Neutrophil (primary cell): ENCODE measurements around the gene ABCF2.

ENCODE experiments used
- H3K27ac ChIP-seq: fragments of 200-600 bp; sonication (generic); 2 replicates; pipeline ENCODE4 v1.5.1; 2016; ENCODE audit warnings: mild to moderate bottlenecking, moderate library complexity
- H3K27me3 ChIP-seq: fragments of 200-600 bp; sonication (generic); 2 replicates; pipeline ENCODE4 v1.6.0; 2016; ENCODE audit warnings: mild to moderate bottlenecking
- H3K36me3 ChIP-seq: fragments of 200-600 bp; sonication (generic); 2 replicates; pipeline ENCODE4 v1.5.1; 2017
- H3K4me1 ChIP-seq, 2 experiments: fragments of 200-600 bp in 1 of 2; sonication (generic) in 1 of 2; 1 replicate in 1 of 2; 2 replicates in 1 of 2; pipeline versions ENCODE4 v1.5.1 to v1.6.1; 2013 to 2016; ENCODE audit warnings: low read depth in 1 of 2, low read length in 1 of 2, mild to moderate bottlenecking in 1 of 2, moderate library complexity in 1 of 2; ENCODE audit not compliant: control insufficient read depth in 1 of 2, insufficient read depth in 1 of 2
- H3K4me3 ChIP-seq, 2 experiments: fragments of 200-600 bp in 1 of 2; sonication (generic) in 1 of 2; 1 replicate in 1 of 2; 2 replicates in 1 of 2; pipeline ENCODE4 v1.5.1; 2013 to 2016; ENCODE audit warnings: low read depth in 1 of 2, low read length in 1 of 2, mild to moderate bottlenecking in 1 of 2, moderate library complexity in 1 of 2
- H3K9me3 ChIP-seq: fragments of 200-600 bp; sonication (generic); 2 replicates; pipeline ENCODE4 v1.5.1; 2016
- TF ChIP-seq, protein P1 (sequence below): fragments of 200-600 bp; sonication (generic); IDR thresholded peaks from 2 replicates; pipeline ENCODE4 v1.5.1; 2016; ENCODE audit warnings: antibody characterized with exemption

Gene ABCF2

DNA sequence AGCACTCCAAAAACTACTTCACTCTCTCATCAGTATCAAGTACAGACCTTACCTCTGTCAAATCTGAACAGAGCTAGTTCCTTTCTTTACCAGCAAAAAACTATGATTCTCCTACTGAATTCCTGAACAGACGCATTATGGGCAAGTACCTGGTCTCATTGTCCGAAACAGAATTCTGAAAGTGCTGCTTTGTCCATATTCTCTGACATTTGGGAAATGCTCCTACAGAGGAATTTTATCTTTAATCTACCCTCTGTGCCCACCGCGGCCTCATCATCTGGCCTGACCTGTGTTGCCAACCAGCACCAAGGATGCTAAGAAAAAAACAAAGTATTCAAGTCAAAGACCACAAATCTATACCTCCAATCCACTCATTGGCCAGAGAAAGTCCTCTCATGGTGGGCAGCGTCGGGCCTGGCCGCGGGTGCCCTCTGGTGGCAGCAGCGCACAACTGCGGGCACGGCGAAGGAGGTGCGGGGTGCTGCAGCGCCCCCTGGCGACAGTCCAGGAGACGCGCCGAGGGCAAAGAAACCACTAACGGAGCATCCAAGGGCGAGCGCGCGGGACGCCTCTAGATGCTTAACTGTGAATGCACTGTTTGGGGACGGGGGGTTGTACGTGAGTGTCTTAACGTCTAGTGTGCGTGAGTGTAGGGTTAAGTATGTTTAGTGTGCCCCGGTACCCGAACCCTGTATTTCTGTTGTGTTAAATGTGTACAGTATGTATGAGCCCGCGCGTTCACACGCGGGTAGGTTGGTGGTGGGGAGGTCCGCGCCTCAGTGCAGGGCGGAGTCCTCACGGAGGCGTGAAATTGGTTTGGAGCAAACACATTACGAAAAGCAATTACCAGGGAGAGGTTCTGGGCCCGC, 54.5 kb downstream of the ABCF2 start:
- no peaks in the 10 kb centered on the region for H3K9me3 ChIP-seq
- H3K36me3 ChIP-seq = no peaks in the 10 kb centered on the region
- H3K4me1 ChIP-seq = peaks cover 0 to 8% of the 10 kb centered on the region in 2 experiments
- TF ChIP-seq, protein P1, sequence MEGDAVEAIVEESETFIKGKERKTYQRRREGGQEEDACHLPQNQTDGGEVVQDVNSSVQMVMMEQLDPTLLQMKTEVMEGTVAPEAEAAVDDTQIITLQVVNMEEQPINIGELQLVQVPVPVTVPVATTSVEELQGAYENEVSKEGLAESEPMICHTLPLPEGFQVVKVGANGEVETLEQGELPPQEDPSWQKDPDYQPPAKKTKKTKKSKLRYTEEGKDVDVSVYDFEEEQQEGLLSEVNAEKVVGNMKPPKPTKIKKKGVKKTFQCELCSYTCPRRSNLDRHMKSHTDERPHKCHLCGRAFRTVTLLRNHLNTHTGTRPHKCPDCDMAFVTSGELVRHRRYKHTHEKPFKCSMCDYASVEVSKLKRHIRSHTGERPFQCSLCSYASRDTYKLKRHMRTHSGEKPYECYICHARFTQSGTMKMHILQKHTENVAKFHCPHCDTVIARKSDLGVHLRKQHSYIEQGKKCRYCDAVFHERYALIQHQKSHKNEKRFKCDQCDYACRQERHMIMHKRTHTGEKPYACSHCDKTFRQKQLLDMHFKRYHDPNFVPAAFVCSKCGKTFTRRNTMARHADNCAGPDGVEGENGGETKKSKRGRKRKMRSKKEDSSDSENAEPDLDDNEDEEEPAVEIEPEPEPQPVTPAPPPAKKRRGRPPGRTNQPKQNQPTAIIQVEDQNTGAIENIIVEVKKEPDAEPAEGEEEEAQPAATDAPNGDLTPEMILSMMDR = peak; percentile 100
- H3K4me3 ChIP-seq = no peak overlapping the region
- H3K27me3 ChIP-seq = peaks cover 99% of the 10 kb centered on the region
- no peak overlapping the region for H3K27ac ChIP-seq

DNA sequence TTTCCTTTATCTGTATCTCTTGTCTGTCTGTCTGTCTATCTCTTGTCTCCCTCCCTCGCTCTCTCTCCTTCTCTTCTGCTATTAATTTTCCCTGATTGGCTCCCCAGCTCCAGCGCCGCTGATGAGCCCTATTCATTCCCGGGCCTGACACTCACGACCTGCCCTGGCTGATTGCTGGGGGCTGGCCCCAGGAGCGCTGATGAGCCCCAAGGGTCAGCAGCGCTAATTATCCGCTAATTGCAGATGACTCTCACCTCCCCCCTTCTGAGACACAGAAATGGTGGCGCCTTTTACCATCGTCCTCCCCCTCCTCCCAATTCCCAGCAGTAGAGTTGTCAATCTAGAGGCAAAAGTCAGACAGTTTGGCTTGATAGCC, 58.2 kb downstream of the ABCF2 start:
- peaks cover 0 to 15% of the 10 kb centered on the region in 2 experiments for H3K4me1 ChIP-seq
- peaks cover 100% of the 10 kb centered on the region for H3K27me3 ChIP-seq
- H3K4me3 ChIP-seq = no peak overlapping the region
- H3K9me3 ChIP-seq = no peaks in the 10 kb centered on the region
- TF ChIP-seq, protein P1 = no peak
- no peak overlapping the region for H3K27ac ChIP-seq
- no peaks in the 10 kb centered on the region for H3K36me3 ChIP-seq

DNA sequence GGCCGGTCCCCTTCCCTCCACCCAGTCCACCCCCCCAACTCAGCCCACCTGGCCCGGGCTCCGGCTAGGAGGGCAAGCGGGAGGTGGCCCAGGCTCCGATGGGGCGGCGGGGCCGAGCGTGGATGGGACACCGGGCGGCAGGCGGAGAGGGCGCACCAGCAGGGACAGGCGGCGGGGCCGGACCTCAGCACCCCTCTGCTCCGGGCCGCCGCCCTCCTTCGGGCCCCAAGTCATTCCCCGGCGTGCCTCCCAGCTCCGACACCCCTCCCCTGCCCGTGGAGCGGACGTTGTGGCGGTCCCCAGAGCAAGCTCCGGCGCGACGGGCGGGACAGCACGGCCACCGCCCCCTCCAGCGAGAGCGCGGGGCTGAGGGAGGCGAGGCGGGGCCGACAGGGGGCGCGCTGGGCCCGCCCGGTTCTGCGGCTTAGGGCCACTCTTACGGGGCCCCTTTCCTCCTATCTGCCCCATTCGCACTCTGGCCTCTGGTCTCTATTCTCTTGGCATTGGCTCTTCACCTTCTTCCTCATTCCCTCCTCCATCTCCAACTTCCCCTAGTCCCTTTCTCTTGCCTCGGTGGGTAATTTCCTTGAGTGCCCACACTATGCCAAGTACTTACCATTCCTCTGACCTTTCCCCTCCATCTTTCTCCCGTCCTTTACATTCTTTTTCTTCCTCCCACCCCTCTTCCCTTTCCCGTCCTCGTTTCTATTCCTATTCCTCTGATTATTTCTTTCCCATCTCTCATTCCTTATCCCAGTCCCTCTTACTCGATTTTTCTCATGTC, 58.8 kb downstream of the ABCF2 start:
- TF ChIP-seq, protein P1 = no peak

DNA sequence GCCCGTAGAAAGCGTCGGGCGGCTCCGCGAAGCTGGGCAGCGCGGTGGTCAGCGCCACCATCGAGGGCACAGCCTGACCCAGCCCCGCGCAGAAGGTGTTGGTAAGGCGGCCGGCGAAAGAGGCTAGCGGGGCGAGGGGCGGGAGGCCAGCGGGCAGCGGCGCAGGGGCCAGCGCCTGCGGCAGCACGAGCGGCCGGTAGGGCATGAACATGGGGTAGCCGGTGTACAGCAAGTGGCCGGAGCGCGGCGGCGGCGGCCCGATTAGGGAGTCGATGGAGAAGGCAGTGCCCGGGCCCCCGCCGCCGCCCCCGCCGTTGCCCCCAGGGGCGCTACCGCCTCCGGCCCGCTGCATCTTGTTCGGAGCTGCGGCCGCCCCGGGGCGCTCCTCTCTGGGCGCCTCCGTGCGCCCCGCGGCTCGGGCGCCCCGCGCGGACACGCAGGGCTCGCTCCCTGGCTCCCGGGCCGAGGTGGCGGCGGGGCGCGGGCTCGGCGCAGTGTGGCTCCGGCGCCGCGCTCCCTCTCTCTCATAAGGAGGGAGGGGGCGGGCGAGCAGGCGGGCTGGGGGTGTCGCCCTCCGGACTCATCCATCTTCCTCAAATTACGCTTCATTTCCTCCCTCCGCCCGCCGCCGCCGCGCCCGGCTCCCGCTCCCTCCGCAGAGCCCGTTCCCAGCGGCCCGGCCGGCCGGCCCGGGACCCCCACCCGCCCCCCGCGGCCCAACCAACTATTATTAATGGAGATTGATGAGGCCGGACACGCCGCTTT, 59.6 kb downstream of the ABCF2 start, which contains the start of gene GBX1:
Gene GBX1, minus strand, starts transcription at position 498 of the 765 bp plus-strand sequence. Its CDS starts 146 bp downstream, at position 352.
- Histone ChIP-seq H3K4me3 (peak within 1 kb of the TSS in 1 of 2 experiments; percentile 32), H3K4me1 (peaks cover 0 to 15% of the 10 kb centered on the region in 2 experiments), H3K36me3 (no peaks in the 10 kb centered on the region), H3K9me3 (no peaks in the 10 kb centered on the region), H3K27ac (no peak within 1 kb of the TSS), H3K27me3 (peaks cover 100% of the 10 kb centered on the region)
- TF ChIP-seq, protein P1 = no peak

More for the DNA sequence above, 58.8 kb downstream of the ABCF2 start:
- Histone ChIP-seq H3K4me3 (no peak overlapping the region), H3K27ac (no peak overlapping the region), H3K4me1 (peaks cover 0 to 15% of the 10 kb centered on the region in 2 experiments), H3K36me3 (no peaks in the 10 kb centered on the region), H3K27me3 (peaks cover 100% of the 10 kb centered on the region), H3K9me3 (no peaks in the 10 kb centered on the region)

DNA sequence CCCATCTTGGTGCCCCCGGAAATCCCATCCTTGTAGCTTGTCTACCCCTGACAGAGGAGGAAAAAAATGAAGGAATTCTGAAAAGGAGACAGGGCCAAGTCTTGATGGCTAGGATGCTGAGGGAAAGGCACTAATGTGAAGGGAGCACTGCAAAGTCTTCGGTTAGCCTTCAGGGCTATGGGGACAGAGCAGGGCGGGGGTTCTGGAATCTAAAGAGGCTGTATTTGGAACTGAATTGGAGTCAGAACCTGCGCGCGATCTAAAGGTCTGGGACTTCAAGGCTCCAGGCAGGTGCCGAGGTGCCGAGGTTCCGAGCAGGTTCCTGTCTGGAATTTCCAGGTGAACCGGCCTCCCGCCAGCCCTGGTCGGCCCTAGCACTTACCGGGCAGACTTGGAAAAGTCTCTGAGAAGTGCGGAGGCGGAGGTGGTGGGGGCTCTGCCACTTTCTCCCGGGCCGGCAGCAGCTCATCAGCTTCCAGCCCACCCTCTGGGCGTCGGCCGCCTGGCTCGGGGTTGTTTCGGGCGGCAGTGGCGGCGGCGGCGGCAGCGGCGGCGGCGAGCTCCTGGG, 60.3 kb downstream of the ABCF2 start:
- peaks cover 0 to 15% of the 10 kb centered on the region in 2 experiments for H3K4me1 ChIP-seq
- H3K27ac ChIP-seq = no peak overlapping the region
- peak overlapping the region in 1 of 2 experiments; percentile 32 for H3K4me3 ChIP-seq
- peaks cover 100% of the 10 kb centered on the region for H3K27me3 ChIP-seq
- TF ChIP-seq, protein P1 = no peak
- no peaks in the 10 kb centered on the region for H3K36me3 ChIP-seq
- no peaks in the 10 kb centered on the region for H3K9me3 ChIP-seq
